OCI-LY7 (cell line): ENCODE results near the gene FGGY.

Experiments
- EZH2phosphoT487 ChIP-seq: fragments of 200-600 bp; sonication (generic); IDR thresholded peaks from 2 replicates; pipeline ENCODE4 v1.6.1; 2018; ENCODE audit warnings: low read depth, borderline replicate concordance, mild to moderate bottlenecking, mixed run types, antibody characterized with exemption, low read length, moderate library complexity, mixed read lengths
- TF ChIP-seq, protein P1 (sequence below): fragments of 200-600 bp; sonication (generic); conservative IDR thresholded peaks from 2 replicates; pipeline ENCODE4 v1.5.1; 2014; ENCODE audit warnings: mild to moderate bottlenecking, antibody characterized with exemption, low read length, moderate library complexity, mixed read lengths

DNA sequence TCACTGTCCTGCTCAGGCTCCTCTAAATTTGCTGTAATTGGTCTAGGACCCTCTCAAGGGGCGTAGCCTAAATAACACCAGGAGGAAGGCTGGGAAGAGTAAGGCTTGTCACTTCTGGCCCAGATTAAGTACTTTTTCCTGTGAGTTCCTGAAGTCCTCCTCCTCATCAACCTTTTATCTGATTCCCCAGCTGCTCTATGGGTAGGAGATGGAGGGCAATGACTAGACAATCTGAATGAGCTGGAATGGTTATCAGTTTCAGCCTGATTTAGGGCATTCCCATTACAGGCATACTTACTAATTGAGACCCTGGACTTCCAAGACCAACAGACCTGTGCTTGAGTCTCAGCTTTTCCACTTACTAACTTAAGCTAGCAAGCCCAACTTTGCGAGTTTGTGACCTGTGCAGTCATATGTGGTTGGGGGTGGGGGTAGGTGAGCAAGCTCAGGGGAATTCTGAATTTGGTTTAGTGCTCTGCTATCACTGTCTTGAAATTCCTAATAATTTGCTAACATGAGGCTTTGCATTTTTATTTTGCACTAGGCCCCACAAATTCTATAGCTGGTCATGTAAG, 18.0 kb upstream of the FGGY start:
- TF ChIP-seq, protein P1, sequence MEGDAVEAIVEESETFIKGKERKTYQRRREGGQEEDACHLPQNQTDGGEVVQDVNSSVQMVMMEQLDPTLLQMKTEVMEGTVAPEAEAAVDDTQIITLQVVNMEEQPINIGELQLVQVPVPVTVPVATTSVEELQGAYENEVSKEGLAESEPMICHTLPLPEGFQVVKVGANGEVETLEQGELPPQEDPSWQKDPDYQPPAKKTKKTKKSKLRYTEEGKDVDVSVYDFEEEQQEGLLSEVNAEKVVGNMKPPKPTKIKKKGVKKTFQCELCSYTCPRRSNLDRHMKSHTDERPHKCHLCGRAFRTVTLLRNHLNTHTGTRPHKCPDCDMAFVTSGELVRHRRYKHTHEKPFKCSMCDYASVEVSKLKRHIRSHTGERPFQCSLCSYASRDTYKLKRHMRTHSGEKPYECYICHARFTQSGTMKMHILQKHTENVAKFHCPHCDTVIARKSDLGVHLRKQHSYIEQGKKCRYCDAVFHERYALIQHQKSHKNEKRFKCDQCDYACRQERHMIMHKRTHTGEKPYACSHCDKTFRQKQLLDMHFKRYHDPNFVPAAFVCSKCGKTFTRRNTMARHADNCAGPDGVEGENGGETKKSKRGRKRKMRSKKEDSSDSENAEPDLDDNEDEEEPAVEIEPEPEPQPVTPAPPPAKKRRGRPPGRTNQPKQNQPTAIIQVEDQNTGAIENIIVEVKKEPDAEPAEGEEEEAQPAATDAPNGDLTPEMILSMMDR, result no peak
- no peak for TF ChIP-seq EZH2phosphoT487
